Ectodermal cell (in vitro differentiated cells): ENCODE data around the gene SLC1A5.

Experiments
- H3K27ac ChIP-seq: 2 replicates; pipeline ENCODE4 v1.7.0; 2013; ENCODE audit warnings: mild to moderate bottlenecking, low read depth, low read length; ENCODE audit not compliant: insufficient read depth, poor library complexity, severe bottlenecking
- H3K27me3 ChIP-seq: 2 replicates; pipeline ENCODE4 v1.7.0; 2013; ENCODE audit warnings: mild to moderate bottlenecking, low read length; ENCODE audit not compliant: insufficient read depth, control insufficient read depth, poor library complexity, severe bottlenecking
- H3K36me3 ChIP-seq: one replicate; pipeline ENCODE4 v1.7.0; 2013; ENCODE audit warnings: low read length; ENCODE audit not compliant: control insufficient read depth, insufficient read depth
- H3K4me1 ChIP-seq: one replicate; pipeline ENCODE4 v1.7.0; 2013; ENCODE audit warnings: low read length; ENCODE audit not compliant: control insufficient read depth, insufficient read depth
- H3K4me3 ChIP-seq: 2 replicates; pipeline ENCODE4 v1.7.0; 2013; ENCODE audit warnings: low read depth, low read length, control low read depth; ENCODE audit not compliant: insufficient read depth
- H3K9me3 ChIP-seq: 2 replicates; pipeline ENCODE4 v1.7.0; 2013; ENCODE audit warnings: mild to moderate bottlenecking, low read length, moderate library complexity; ENCODE audit not compliant: control insufficient read depth
- WGBS, 2 experiments: methylation state at CpG; one replicate each; pipeline ENCODE4 v1.1.7; 2013; ENCODE audit warnings: missing lambda C conversion rate in 2 of 2; 5-methylcytosine and 5-hydroxymethylcytosine counted together

SLC1A5 gene

GRCh38 chr19:46744005-46744691 is 44.2 kb downstream of the SLC1A5 start:
- H3K27ac ChIP-seq = no peak overlapping the region
- H3K9me3 ChIP-seq = no peaks in the 10 kb centered on the region
- peaks cover 2% of the 10 kb centered on the region for H3K36me3 ChIP-seq
- no peaks in the 10 kb centered on the region for H3K27me3 ChIP-seq
- 86 to 93% methylated on average over 12 of the region's 12 CpGs for WGBS, 2 experiments
- no peak overlapping the region for H3K4me3 ChIP-seq
- H3K4me1 ChIP-seq = peaks cover 13% of the 10 kb centered on the region

- Histone ChIP-seq H3K27me3 (no peaks in the 10 kb centered on the region), H3K9me3 (no peaks in the 10 kb centered on the region), H3K4me3 (no peak overlapping the region), H3K27ac (no peak overlapping the region), H3K4me1 (peaks cover 23% of the 10 kb centered on the region), H3K36me3 (peaks cover 7% of the 10 kb centered on the region)
- 87 to 94% methylated on average over 3 of the region's 4 CpGs for WGBS, 2 experiments
Measured at GRCh38 chr19:46742926-46743480, 45.4 kb downstream of the SLC1A5 start.

GRCh38 chr19:46741447-46741846 is 46.9 kb downstream of the SLC1A5 start:
- no peaks in the 10 kb centered on the region for H3K27me3 ChIP-seq
- no peak overlapping the region for H3K27ac ChIP-seq
- H3K4me1 ChIP-seq = peaks cover 27% of the 10 kb centered on the region
- 89 to 91% methylated on average over 17 of the region's 17 CpGs for WGBS, 2 experiments
- H3K9me3 ChIP-seq = no peaks in the 10 kb centered on the region
- H3K4me3 ChIP-seq = no peak overlapping the region
- H3K36me3 ChIP-seq = peaks cover 10% of the 10 kb centered on the region

- Histone ChIP-seq H3K27me3 (no peaks in the 10 kb centered on the region), H3K9me3 (no peaks in the 10 kb centered on the region), H3K27ac (no peak overlapping the region), H3K36me3 (peaks cover 14% of the 10 kb centered on the region), H3K4me3 (no peak overlapping the region), H3K4me1 (peaks cover 19% of the 10 kb centered on the region)
- 94% methylated on average over 14 of the region's 14 CpGs for WGBS, 2 experiments
Measured at GRCh38 chr19:46739290-46739771, 49.1 kb downstream of the SLC1A5 start.

- H3K27ac ChIP-seq = no peak overlapping the region
- WGBS, 2 experiments = 92 to 94% methylated on average over 19 of the region's 19 CpGs
- no peak overlapping the region for H3K4me3 ChIP-seq
- H3K9me3 ChIP-seq = no peaks in the 10 kb centered on the region
- no peaks in the 10 kb centered on the region for H3K27me3 ChIP-seq
- H3K36me3 ChIP-seq = peaks cover 17% of the 10 kb centered on the region
- peaks cover 19% of the 10 kb centered on the region for H3K4me1 ChIP-seq
Measured at GRCh38 chr19:46737761-46738171, 50.6 kb downstream of the SLC1A5 start.

DNA sequence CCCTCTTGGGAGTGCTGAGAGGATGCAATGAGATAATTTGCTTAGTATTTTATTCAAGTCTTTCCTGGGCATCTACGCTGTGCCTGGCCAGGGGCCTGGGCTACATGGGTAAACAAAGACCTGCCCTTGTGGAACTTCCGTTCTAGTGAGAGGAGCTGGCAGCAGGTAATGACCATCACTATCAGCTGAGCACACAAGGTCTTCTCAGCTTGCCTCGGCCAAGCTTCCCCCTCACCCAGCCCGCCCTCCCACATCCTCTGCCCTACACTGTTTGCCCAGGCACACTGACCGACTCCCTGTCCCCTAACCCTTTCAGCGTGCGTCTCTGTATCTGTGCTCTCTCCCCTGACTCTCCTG is 51.1 kb downstream of the SLC1A5 start:
- no peak overlapping the region for H3K4me3 ChIP-seq
- H3K27ac ChIP-seq = no peak overlapping the region
- no peaks in the 10 kb centered on the region for H3K9me3 ChIP-seq
- 84 to 88% methylated on average over 7 of the region's 7 CpGs for WGBS, 2 experiments
- H3K27me3 ChIP-seq = no peaks in the 10 kb centered on the region
- H3K36me3 ChIP-seq = peaks cover 17% of the 10 kb centered on the region
- H3K4me1 ChIP-seq = peaks cover 19% of the 10 kb centered on the region

DNA sequence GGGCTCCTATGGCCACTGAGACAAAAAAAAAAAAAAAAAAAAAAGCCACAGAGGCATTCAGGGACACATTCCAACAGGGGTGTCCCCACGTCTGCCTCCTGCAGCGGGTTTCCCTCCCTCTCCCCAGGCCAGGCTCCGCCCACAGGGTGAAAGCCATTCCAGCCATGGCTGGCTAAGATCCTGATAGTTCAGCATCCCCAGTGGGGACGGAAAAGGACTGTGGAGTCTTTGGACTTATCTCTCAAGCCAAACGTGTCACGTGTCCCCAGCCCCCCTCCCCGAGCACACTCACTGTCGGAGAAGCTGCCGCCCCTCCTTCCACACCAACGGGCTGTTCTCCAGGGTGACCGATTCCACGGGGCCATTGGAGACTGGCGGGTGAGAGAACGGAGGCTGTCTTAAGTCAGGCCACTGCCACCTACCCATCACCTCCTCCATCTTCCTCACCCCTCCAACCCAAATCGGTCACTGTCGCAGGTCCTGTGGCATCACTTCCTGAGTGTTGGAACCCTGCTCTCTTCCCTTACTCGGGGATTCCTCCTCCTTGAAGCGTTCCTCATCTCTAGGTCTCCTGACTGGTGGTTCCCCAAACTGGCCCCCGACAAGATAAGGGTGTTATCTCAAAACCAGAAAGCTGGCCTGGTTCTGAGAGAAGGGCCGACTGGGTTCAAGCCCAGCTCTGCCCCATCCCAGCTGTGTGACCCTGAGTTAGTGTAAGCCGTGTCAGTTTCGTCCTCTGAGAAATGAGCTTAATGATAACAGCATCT is 51.7 kb downstream of the SLC1A5 start:
- H3K9me3 ChIP-seq = no peaks in the 10 kb centered on the region
- H3K4me1 ChIP-seq = peaks cover 19% of the 10 kb centered on the region
- peaks cover 17% of the 10 kb centered on the region for H3K36me3 ChIP-seq
- H3K27me3 ChIP-seq = no peaks in the 10 kb centered on the region
- 88 to 92% methylated on average over 22 of the region's 22 CpGs for WGBS, 2 experiments
- H3K4me3 ChIP-seq = no peak overlapping the region
- H3K27ac ChIP-seq = no peak overlapping the region

DNA sequence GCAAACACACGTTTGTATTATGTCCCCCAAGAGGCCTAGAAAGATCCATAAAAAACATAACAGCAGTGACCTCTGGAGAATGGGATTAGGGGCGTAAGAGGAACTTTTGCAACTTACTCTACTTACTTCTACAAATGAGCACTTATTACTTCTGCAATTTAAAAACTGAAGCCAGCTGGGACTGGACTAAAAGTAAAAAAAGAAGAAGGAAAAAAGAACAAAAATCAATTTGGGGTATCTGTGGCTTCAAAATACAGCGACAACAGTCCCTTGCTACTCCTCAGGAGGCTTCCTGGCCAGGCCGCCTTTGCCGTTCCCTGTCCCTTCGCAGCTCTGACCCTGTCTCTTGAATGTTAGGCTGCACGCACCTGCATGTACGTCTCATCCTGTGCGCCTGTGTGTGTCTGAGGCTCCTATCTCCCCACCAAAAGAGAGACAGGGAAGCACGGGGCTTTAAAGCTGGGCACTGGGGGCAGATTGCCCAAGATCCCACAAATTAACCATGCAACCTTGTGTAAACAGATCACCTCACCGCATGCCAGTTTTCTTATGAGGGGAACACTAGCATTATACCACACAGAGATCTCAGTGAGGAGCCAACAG is 54.6 kb downstream of the SLC1A5 start:
- H3K4me1 ChIP-seq = peaks cover 12% of the 10 kb centered on the region
- no peaks in the 10 kb centered on the region for H3K9me3 ChIP-seq
- H3K36me3 ChIP-seq = peaks cover 34% of the 10 kb centered on the region
- H3K27me3 ChIP-seq = no peaks in the 10 kb centered on the region
- 93 to 95% methylated on average over 11 of the region's 11 CpGs for WGBS, 2 experiments
- H3K27ac ChIP-seq = no peak overlapping the region
- no peak overlapping the region for H3K4me3 ChIP-seq

DNA sequence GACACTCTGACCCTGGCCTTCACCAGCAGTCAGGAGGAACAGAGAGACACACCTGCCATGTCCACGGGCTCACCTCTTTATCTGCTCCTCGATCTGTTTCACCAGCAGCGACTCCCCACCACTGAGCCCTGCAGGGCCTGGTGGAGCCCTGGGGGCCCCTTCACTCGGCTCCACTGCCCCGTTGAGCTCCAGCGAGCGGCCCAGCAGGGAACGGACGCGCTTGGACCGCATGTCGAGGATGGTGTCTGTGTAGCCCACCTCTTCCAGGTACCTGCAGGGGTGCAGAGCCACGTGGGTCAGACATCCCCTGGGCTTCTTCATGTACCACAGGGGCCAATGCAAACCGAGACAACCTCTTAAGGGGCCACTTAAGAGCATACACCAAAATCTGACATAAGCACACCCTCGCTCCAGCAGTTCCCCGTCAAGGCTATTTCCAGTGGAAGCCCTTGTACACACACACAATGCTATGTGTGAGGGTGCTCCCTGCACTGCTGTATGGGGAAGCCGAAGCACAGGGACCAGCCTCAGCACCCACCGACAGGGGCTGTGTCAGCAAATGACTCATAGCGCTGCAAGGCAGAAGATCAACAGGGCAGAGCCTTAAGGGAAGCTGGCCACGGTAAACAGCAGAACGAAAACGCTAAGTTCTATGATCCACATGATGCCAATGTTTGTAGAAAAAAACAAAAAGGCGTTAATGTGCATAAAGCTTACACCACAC is 55.3 kb downstream of the SLC1A5 start:
- Histone ChIP-seq H3K36me3 (peaks cover 41% of the 10 kb centered on the region), H3K27ac (no peak overlapping the region), H3K4me1 (peaks cover 5% of the 10 kb centered on the region), H3K27me3 (no peaks in the 10 kb centered on the region), H3K9me3 (no peaks in the 10 kb centered on the region), H3K4me3 (no peak overlapping the region)
- WGBS, 2 experiments = 95% methylated on average over 23 of the region's 23 CpGs
